ENCODE data around the gene MPC1.
A peak's percentile ranks its signal among the peaks of the same experiment; 100 is the strongest.
"Not testable (repeated sequence)": the region's sequence is repeated elsewhere in the genome, so short reads cannot be mapped to it uniquely, and the experiment has no call there.

The MPC1 gene

GRCh38 chr6:166344921-166345320 is 37.8 kb downstream of the MPC1 start:
- not testable (repeated sequence) for DNase-seq (ENCODE audit: low read depth)

- DNase-seq (ENCODE audit: low read depth), result no peak
Measured at GRCh38 chr6:166344240-166344639, 38.5 kb downstream of the MPC1 start.

- DNase-seq (ENCODE audit: low read depth), result no peak
Measured at GRCh38 chr6:166343150-166343487, 39.6 kb downstream of the MPC1 start.

GRCh38 chr6:166342349-166343149 is 40.2 kb downstream of the MPC1 start, which contains the start of gene SFT2D1:
TSS of gene SFT2D1 (minus strand) at chr6:166342545. CDS start at chr6:166342481, 64 bp downstream.
- DNase-seq (ENCODE audit: low read depth), result peak; percentile 54

GRCh38 chr6:166341977-166342348 is 40.8 kb downstream of the MPC1 start:
- no peak for DNase-seq (ENCODE audit: low read depth)

- no peak for DNase-seq (ENCODE audit: low read depth)
Measured at GRCh38 chr6:166341464-166341863, 41.3 kb downstream of the MPC1 start.

GRCh38 chr6:166338854-166339253 is 43.9 kb downstream of the MPC1 start:
- no peak for DNase-seq (ENCODE audit: low read depth)

GRCh38 chr6:166336847-166337246 is 45.9 kb downstream of the MPC1 start:
- no peak for DNase-seq (ENCODE audit: low read depth)

- no peak for DNase-seq (ENCODE audit: low read depth)
Measured at GRCh38 chr6:166335378-166336302, 47.1 kb downstream of the MPC1 start.

GRCh38 chr6:166334878-166335277 is 47.9 kb downstream of the MPC1 start:
- no peak for DNase-seq (ENCODE audit: low read depth)

GRCh38 chr6:166333172-166333995 is 49.4 kb downstream of the MPC1 start:
- DNase-seq (ENCODE audit: low read depth), result no peak

- no peak for DNase-seq (ENCODE audit: low read depth)
Measured at GRCh38 chr6:166331503-166332415, 51.0 kb downstream of the MPC1 start.

GRCh38 chr6:166330612-166331011 is 52.1 kb downstream of the MPC1 start:
- DNase-seq (ENCODE audit: low read depth), result no peak

- no peak for DNase-seq (ENCODE audit: low read depth)
Measured at GRCh38 chr6:166325383-166326042, 57.2 kb downstream of the MPC1 start.

GRCh38 chr6:166323395-166323794 is 59.3 kb downstream of the MPC1 start:
- DNase-seq (ENCODE audit: low read depth), result no peak

- no peak for DNase-seq (ENCODE audit: low read depth)
Measured at GRCh38 chr6:166318649-166319600, 63.8 kb downstream of the MPC1 start.

- no peak for DNase-seq (ENCODE audit: low read depth)
Measured at GRCh38 chr6:166318227-166318626, 64.5 kb downstream of the MPC1 start.

GRCh38 chr6:166317261-166318212 is 65.2 kb downstream of the MPC1 start:
- DNase-seq (ENCODE audit: low read depth), result no peak

Measured in stromal cell of bone marrow (primary cell).